CD14-positive monocyte (primary cell): ENCODE measurements around the gene KRTAP9-2. TPM values are rescaled to one million over a fixed set of nuclear protein-coding genes. Genes with fewer than 3 reads are reported as not detected.

Experiments
- DNase-seq, 3 donors: peaks; one replicate each; pipeline ENCODE4 v3.0.0-alpha.2; 2011 to 2022
- H2AFZ ChIP-seq: 2 replicates; pipeline ENCODE4 v1.6.0; 2012; ENCODE audit warnings: mild to moderate bottlenecking, low read depth, low read length, inconsistent platforms; ENCODE audit not compliant: insufficient read depth, poor library complexity, severe bottlenecking
- H3K27ac ChIP-seq, 2 donors: 1 replicate in 1 of 2; 2 replicates in 1 of 2; pipeline ENCODE4 v1.5.1; 2012 to 2013; ENCODE audit warnings: low read length in 2 of 2, control low read depth in 1 of 2, inconsistent platforms in 1 of 2, low read depth in 1 of 2, mild to moderate bottlenecking in 1 of 2
- H3K27me3 ChIP-seq, 2 donors: one replicate each; pipeline versions ENCODE4 v1.6.0 to v1.6.1; 2011 to 2013; ENCODE audit warnings: low read length in 2 of 2; ENCODE audit not compliant: control insufficient read depth in 2 of 2, insufficient read depth in 2 of 2
- H3K36me3 ChIP-seq, 2 donors: replicated peaks in 1 of 2; 1 replicate in 1 of 2; 2 replicates in 1 of 2; pipeline versions ENCODE4 v1.5.1 to v1.6.1; 2012 to 2013; ENCODE audit warnings: low read length in 2 of 2, control low read depth in 1 of 2, inconsistent platforms in 1 of 2, mild to moderate bottlenecking in 1 of 2; ENCODE audit not compliant: insufficient read depth in 2 of 2, control insufficient read depth in 1 of 2
- H3K4me1 ChIP-seq, 2 donors: 1 replicate in 1 of 2; 2 replicates in 1 of 2; pipeline versions ENCODE4 v1.5.1 to v1.6.1; 2012 to 2013; ENCODE audit warnings: low read length in 2 of 2, control low read depth in 1 of 2, inconsistent platforms in 1 of 2, mild to moderate bottlenecking in 1 of 2, moderate library complexity in 1 of 2; ENCODE audit not compliant: insufficient read depth in 2 of 2, control insufficient read depth in 1 of 2
- H3K4me2 ChIP-seq: replicated peaks from 2 replicates; pipeline ENCODE3; 2012; ENCODE audit warnings: low read length, moderate library complexity, mild to moderate bottlenecking; ENCODE audit not compliant: poor library complexity, severe bottlenecking; ENCODE audit errors: extremely low read depth
- H3K4me3 ChIP-seq, 3 experiments: fragments of 200-600 bp in 1 of 3; sonication (generic) in 1 of 3; replicated peaks in 1 of 3; 1 replicate in 2 of 3; 2 replicates in 1 of 3; pipeline ENCODE4 v1.5.1; 2011 to 2013; ENCODE audit warnings: low read length in 3 of 3, mild to moderate bottlenecking in 3 of 3, control low read depth in 2 of 3, low read depth in 2 of 3, inconsistent platforms in 1 of 3, moderate library complexity in 1 of 3
- H3K79me2 ChIP-seq: 2 replicates; pipeline ENCODE4 v1.6.0; 2012; ENCODE audit warnings: mild to moderate bottlenecking, control low read depth, inconsistent platforms, low read length, moderate library complexity; ENCODE audit not compliant: insufficient read depth
- H3K9ac ChIP-seq: 2 replicates; pipeline ENCODE4 v1.6.0; 2017; ENCODE audit warnings: low read length, mild to moderate bottlenecking; ENCODE audit not compliant: insufficient read depth, poor library complexity, severe bottlenecking
- H3K9me3 ChIP-seq, 2 donors: replicated peaks in 1 of 2; 1 replicate in 1 of 2; 2 replicates in 1 of 2; pipeline versions ENCODE4 v1.5.1 to v1.6.1; 2012 to 2013; ENCODE audit warnings: low read length in 2 of 2, control low read depth in 1 of 2; ENCODE audit not compliant: control insufficient read depth in 1 of 2, insufficient read depth in 1 of 2
- H4K20me1 ChIP-seq: 2 replicates; pipeline ENCODE4 v1.6.0; 2012; ENCODE audit warnings: mild to moderate bottlenecking, low read length, control low read depth, moderate library complexity; ENCODE audit not compliant: insufficient read depth
- H3K27ac Mint-ChIP-seq, 7 donors: one replicate each; pipeline ENCODE4 v1.8.0; 2020; ENCODE audit warnings: mild to moderate bottlenecking in 7 of 7, mixed read lengths in 7 of 7, moderate library complexity in 6 of 7, inconsistent platforms in 2 of 7
- H3K27me3 Mint-ChIP-seq, 3 donors: one replicate each; pipeline ENCODE4 v1.8.0; 2021 to 2022; ENCODE audit warnings: low read depth in 3 of 3, mild to moderate bottlenecking in 3 of 3, mixed read lengths in 3 of 3, moderate library complexity in 3 of 3, inconsistent platforms in 1 of 3
- H3K36me3 Mint-ChIP-seq, 2 donors: one replicate each; pipeline ENCODE4 v1.8.0; 2020; ENCODE audit warnings: mixed read lengths in 2 of 2, inconsistent platforms in 1 of 2, mild to moderate bottlenecking in 1 of 2
- H3K4me1 Mint-ChIP-seq: one replicate; pipeline ENCODE4 v1.8.0; 2020; ENCODE audit warnings: mild to moderate bottlenecking, mixed read lengths
- H3K4me3 Mint-ChIP-seq, 2 donors: one replicate each; pipeline ENCODE4 v1.8.0; 2020; ENCODE audit warnings: mild to moderate bottlenecking in 2 of 2, mixed read lengths in 2 of 2, moderate library complexity in 1 of 2
- H3K9me3 Mint-ChIP-seq, 7 donors: one replicate each; pipeline ENCODE4 v1.8.0; 2020 to 2022; ENCODE audit warnings: mixed read lengths in 7 of 7, mild to moderate bottlenecking in 6 of 7, moderate library complexity in 6 of 7, inconsistent platforms in 2 of 7
- CTCF ChIP-seq: fragments of 200-600 bp; IDR thresholded peaks from one replicate; pipeline ENCODE4 v1.8.0; 2022; ENCODE audit warnings: antibody characterized with exemption, mild to moderate bottlenecking
- WGBS: methylation state at CpG from one replicate; pipeline ENCODE4 v1.1.5; 2013; ENCODE audit warnings: missing lambda C conversion rate; ENCODE audit not compliant: insufficient coverage; 5-methylcytosine and 5-hydroxymethylcytosine counted together
- intact Hi-C, 2 donors: fragments of 100-400 bp; cut with micrococcal nuclease; formaldehyde crosslinking; loops; one replicate each; pipeline versions ENCODE4 v1.15.0 to v1.15.1; 2023
- polyA plus RNA-seq, 3 donors: library from polyadenylated mRNA; depleted of rRNA in 1 of 3; unstranded in 2 of 3; stranded (reverse) in 1 of 3; fragments of 300-500 nt in 2 of 3; fragments of >200 nt in 1 of 3; fragmentation: Illumina TruSeq in 2 of 3; gene quantifications; 1 replicate in 2 of 3; 2 replicates in 1 of 3; pipeline ENCODE4 v1.2.3, GENCODE V29; 2012 to 2021

KRTAP9-2 gene
- polyA plus RNA-seq, 3 donors: not detected

- H3K27me3 ChIP-seq: no peaks in the 10 kb centered on the region
- H3K36me3 Mint-ChIP-seq: no peaks in the 10 kb centered on the region
- H3K9ac ChIP-seq: no peak overlapping the region
- peaks cover 2 to 23% (median 9%) of the 10 kb centered on the region in 3 donors for H3K27me3 Mint-ChIP-seq
- H3K27ac Mint-ChIP-seq: no peak overlapping the region
- no peak overlapping the region for H3K27ac ChIP-seq
- H3K9me3 ChIP-seq: no peaks in the 10 kb centered on the region
- H3K4me2 ChIP-seq: no peak overlapping the region
- H3K4me1 ChIP-seq: no peaks in the 10 kb centered on the region
- no peak for DNase-seq
- WGBS: 89% methylated on average over 6 of the region's 7 CpGs
- no peaks in the 10 kb centered on the region for H4K20me1 ChIP-seq
- intact Hi-C loops: no loop called here
- no peak overlapping the region for H2AFZ ChIP-seq
- H3K9me3 Mint-ChIP-seq: peaks cover 0 to 8% (median 0%) of the 10 kb centered on the region in 7 donors
- TF ChIP-seq CTCF: no peak
- no peaks in the 10 kb centered on the region for H3K79me2 ChIP-seq
- no peak overlapping the region for H3K4me3 ChIP-seq
- no peaks in the 10 kb centered on the region for H3K36me3 ChIP-seq
- H3K4me3 Mint-ChIP-seq: no peak overlapping the region
- no peaks in the 10 kb centered on the region for H3K4me1 Mint-ChIP-seq
These were observed 13.8 kb upstream of the KRTAP9-2 start for GRCh38 chr17:41212524-41213169.

- intact Hi-C loops: no loop called here
- no peak overlapping the region for H3K4me2 ChIP-seq
- TF ChIP-seq CTCF: no peak
- H3K4me3 ChIP-seq: no peak overlapping the region
- H4K20me1 ChIP-seq: no peaks in the 10 kb centered on the region
- peaks cover under 1 to 14% (median 6%) of the 10 kb centered on the region in 7 donors for H3K9me3 Mint-ChIP-seq
- no peak overlapping the region for H2AFZ ChIP-seq
- H3K36me3 ChIP-seq: no peaks in the 10 kb centered on the region
- H3K9ac ChIP-seq: no peak overlapping the region
- no peaks in the 10 kb centered on the region for H3K27me3 ChIP-seq
- no peak overlapping the region for H3K27ac Mint-ChIP-seq
- H3K27me3 Mint-ChIP-seq: peaks cover 2 to 19% (median 10%) of the 10 kb centered on the region in 3 donors
- H3K4me1 Mint-ChIP-seq: no peaks in the 10 kb centered on the region
- no peaks in the 10 kb centered on the region for H3K4me1 ChIP-seq
- H3K79me2 ChIP-seq: no peaks in the 10 kb centered on the region
- H3K9me3 ChIP-seq: peaks cover 0 to 3% of the 10 kb centered on the region in 2 donors
- no peak for DNase-seq
- H3K4me3 Mint-ChIP-seq: no peak overlapping the region
- no CpG with 5 or more reads among the region's 1 CpG for WGBS
- H3K36me3 Mint-ChIP-seq: no peaks in the 10 kb centered on the region
- no peak overlapping the region for H3K27ac ChIP-seq
These were observed 10.8 kb upstream of the KRTAP9-2 start for GRCh38 chr17:41215681-41216080.
